PFSK-1 (cell line): Measurements from ENCODE around the gene ARHGAP19.

Experiments
- FOXP2 ChIP-seq: optimal IDR thresholded peaks from 2 replicates; pipeline ENCODE3; 2011; ENCODE audit warnings: borderline replicate concordance, control low read depth, inconsistent platforms; ENCODE audit not compliant: insufficient read depth; ENCODE audit errors: extremely low read length, extremely low read depth
- POLR2AphosphoS5 ChIP-seq: IDR thresholded peaks from 2 replicates; pipeline ENCODE4 v1.6.1; 2012; ENCODE audit warnings: low read depth, mild to moderate bottlenecking, control low read depth, low read length, moderate library complexity
- SIN3A ChIP-seq: IDR thresholded peaks from 2 replicates; pipeline ENCODE4 v1.6.1; 2012; ENCODE audit warnings: mild to moderate bottlenecking, low read length, moderate library complexity, borderline replicate concordance; ENCODE audit not compliant: insufficient read depth
- TAF1 ChIP-seq: IDR thresholded peaks from 2 replicates; pipeline ENCODE4 v1.6.1; 2012; ENCODE audit warnings: low read length, control low read depth, borderline replicate concordance; ENCODE audit not compliant: insufficient read depth
- TF ChIP-seq, protein P1 (sequence below), 2 experiments: IDR thresholded peaks; 2 replicates each; pipeline versions ENCODE4 v1.6.1 to v1.8.0; 2011 to 2012; ENCODE audit warnings: low read depth in 2 of 2, low read length in 2 of 2, control low read depth in 1 of 2, inconsistent platforms in 1 of 2, mild to moderate bottlenecking in 1 of 2, moderate library complexity in 1 of 2; ENCODE audit not compliant: insufficient read depth in 1 of 2

DNA sequence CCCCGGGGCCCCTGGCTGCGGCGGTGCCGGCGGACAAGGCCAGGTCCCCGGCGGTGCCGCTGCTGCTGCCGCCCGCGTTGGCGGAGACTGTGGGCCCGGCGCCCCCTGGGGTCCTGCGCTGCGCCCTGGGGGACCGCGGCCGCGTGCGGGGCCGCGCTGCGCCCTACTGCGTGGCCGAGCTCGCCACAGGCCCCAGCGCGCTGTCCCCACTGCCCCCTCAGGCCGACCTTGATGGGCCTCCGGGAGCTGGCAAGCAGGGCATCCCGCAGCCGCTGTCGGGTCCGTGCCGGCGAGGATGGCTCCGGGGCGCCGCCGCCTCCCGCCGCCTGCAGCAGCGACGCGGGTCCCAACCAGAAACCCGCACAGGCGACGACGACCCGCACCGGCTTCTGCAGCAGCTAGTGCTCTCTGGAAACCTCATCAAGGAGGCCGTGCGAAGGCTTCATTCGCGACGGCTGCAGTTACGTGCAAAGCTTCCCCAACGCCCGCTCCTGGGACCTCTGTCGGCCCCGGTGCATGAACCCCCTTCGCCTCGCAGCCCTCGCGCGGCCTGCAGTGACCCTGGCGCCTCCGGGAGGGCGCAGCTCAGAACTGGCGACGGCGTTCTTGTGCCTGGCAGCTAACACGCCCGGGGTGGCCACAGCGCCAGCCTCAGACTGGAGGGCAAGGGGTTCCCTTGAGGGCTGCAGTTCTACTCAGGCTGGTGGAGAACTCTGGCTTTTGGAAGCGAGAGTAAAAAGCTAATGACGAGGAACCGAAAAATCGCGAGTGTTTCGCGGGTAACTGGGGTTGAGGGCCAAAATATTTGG lies 27.4 kb upstream of the ARHGAP19 start:
- no peak for TF ChIP-seq POLR2AphosphoS5
- TF ChIP-seq TAF1: no peak
- TF ChIP-seq, protein P1, sequence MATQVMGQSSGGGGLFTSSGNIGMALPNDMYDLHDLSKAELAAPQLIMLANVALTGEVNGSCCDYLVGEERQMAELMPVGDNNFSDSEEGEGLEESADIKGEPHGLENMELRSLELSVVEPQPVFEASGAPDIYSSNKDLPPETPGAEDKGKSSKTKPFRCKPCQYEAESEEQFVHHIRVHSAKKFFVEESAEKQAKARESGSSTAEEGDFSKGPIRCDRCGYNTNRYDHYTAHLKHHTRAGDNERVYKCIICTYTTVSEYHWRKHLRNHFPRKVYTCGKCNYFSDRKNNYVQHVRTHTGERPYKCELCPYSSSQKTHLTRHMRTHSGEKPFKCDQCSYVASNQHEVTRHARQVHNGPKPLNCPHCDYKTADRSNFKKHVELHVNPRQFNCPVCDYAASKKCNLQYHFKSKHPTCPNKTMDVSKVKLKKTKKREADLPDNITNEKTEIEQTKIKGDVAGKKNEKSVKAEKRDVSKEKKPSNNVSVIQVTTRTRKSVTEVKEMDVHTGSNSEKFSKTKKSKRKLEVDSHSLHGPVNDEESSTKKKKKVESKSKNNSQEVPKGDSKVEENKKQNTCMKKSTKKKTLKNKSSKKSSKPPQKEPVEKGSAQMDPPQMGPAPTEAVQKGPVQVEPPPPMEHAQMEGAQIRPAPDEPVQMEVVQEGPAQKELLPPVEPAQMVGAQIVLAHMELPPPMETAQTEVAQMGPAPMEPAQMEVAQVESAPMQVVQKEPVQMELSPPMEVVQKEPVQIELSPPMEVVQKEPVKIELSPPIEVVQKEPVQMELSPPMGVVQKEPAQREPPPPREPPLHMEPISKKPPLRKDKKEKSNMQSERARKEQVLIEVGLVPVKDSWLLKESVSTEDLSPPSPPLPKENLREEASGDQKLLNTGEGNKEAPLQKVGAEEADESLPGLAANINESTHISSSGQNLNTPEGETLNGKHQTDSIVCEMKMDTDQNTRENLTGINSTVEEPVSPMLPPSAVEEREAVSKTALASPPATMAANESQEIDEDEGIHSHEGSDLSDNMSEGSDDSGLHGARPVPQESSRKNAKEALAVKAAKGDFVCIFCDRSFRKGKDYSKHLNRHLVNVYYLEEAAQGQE (IDR thresholded peaks at IDR 0.05; ENCODE audit: insufficient read depth in 1 of 2, low read depth in 2 of 2, low read length in 2 of 2): no peak
- TF ChIP-seq SIN3A: no peak
- no peak for TF ChIP-seq FOXP2
